Endothelial cell (in vitro differentiated cells): Measurements from ENCODE around the gene HSF5. TPM values are rescaled to one million over a fixed set of nuclear protein-coding genes. Genes with fewer than 3 reads are reported as not detected.

Experiments used
- DNase-seq: peaks from one replicate; pipeline ENCODE4 v3.0.0; 2021; ENCODE audit warnings: low spot score
- H3K27ac Mint-ChIP-seq: one replicate; pipeline ENCODE4 v1.8.0; 2021; ENCODE audit warnings: mixed read lengths, inconsistent platforms; ENCODE audit not compliant: unreplicated experiment
- H3K27me3 Mint-ChIP-seq: one replicate; pipeline ENCODE4 v1.8.0; 2021; ENCODE audit warnings: mild to moderate bottlenecking, moderate library complexity, mixed read lengths, inconsistent platforms; ENCODE audit not compliant: unreplicated experiment
- H3K36me3 Mint-ChIP-seq: one replicate; pipeline ENCODE4 v1.8.0; 2021; ENCODE audit warnings: mild to moderate bottlenecking, low read depth, mixed read lengths, inconsistent platforms; ENCODE audit not compliant: unreplicated experiment
- H3K4me1 Mint-ChIP-seq: one replicate; pipeline ENCODE4 v1.8.0; 2021; ENCODE audit warnings: mild to moderate bottlenecking, mixed read lengths, inconsistent platforms; ENCODE audit not compliant: unreplicated experiment
- H3K4me3 Mint-ChIP-seq: one replicate; pipeline ENCODE4 v1.8.0; 2021; ENCODE audit warnings: mild to moderate bottlenecking, mixed read lengths, inconsistent platforms; ENCODE audit not compliant: unreplicated experiment
- H3K9me3 Mint-ChIP-seq: one replicate; pipeline ENCODE4 v1.8.0; 2021; ENCODE audit warnings: mixed read lengths, inconsistent platforms; ENCODE audit not compliant: unreplicated experiment
- total RNA-seq: library from RNA; stranded (reverse); fragmentation: NEBNext Ultra II Directional; extraction: Animal tissue kit (Norgen Biotek cat#: 25700); gene quantifications from one replicate; pipeline ENCODE4 v1.2.1, GENCODE V29; 2021; ENCODE audit not compliant: unreplicated experiment
- TF ChIP-seq, protein P1 (sequence below): fragments of 200-600 bp; sonication (generic); IDR thresholded peaks from one replicate; pipeline ENCODE4 v1.5.0; 2021; ENCODE audit warnings: antibody characterized with exemption; ENCODE audit not compliant: unreplicated experiment

Gene HSF5
- total RNA-seq, 1 donor from 2014 or later, result 0.10 TPM

DNA sequence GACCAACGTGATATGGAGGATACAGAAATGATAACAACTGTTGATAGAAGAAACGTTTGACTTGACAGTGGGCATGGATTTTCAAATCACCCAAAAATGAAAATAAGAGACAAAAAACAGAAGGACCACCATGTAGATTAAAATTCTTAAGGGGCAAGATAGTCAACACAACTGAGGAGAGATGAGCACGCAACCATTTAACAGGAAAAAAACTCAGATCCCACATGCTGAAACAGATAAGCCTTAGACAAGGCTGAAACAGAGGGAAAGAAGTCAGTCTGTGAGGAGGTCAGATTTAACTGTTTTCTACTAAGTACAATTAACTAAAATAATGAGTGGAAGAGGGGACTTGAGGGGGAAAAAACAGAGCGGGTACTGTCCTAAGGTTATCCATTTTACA is 92.0 kb downstream of the HSF5 start:
- Mint-ChIP-seq H3K27ac (no peak overlapping the region), H3K27me3 (no peaks in the 10 kb centered on the region), H3K4me3 (no peak overlapping the region), H3K9me3 (no peaks in the 10 kb centered on the region), H3K4me1 (no peaks in the 10 kb centered on the region), H3K36me3 (no peaks in the 10 kb centered on the region)
- no peak for DNase-seq
- TF ChIP-seq, protein P1, sequence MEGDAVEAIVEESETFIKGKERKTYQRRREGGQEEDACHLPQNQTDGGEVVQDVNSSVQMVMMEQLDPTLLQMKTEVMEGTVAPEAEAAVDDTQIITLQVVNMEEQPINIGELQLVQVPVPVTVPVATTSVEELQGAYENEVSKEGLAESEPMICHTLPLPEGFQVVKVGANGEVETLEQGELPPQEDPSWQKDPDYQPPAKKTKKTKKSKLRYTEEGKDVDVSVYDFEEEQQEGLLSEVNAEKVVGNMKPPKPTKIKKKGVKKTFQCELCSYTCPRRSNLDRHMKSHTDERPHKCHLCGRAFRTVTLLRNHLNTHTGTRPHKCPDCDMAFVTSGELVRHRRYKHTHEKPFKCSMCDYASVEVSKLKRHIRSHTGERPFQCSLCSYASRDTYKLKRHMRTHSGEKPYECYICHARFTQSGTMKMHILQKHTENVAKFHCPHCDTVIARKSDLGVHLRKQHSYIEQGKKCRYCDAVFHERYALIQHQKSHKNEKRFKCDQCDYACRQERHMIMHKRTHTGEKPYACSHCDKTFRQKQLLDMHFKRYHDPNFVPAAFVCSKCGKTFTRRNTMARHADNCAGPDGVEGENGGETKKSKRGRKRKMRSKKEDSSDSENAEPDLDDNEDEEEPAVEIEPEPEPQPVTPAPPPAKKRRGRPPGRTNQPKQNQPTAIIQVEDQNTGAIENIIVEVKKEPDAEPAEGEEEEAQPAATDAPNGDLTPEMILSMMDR, result no peak

- TF ChIP-seq, protein P1, result no peak
- Mint-ChIP-seq H3K36me3 (no peaks in the 10 kb centered on the region), H3K4me3 (no peak overlapping the region), H3K27ac (no peak overlapping the region), H3K4me1 (no peaks in the 10 kb centered on the region), H3K9me3 (no peaks in the 10 kb centered on the region), H3K27me3 (no peaks in the 10 kb centered on the region)
- no peak for DNase-seq
These were observed 93.5 kb downstream of the HSF5 start for GRCh38 chr17:58394534-58395223.

DNA sequence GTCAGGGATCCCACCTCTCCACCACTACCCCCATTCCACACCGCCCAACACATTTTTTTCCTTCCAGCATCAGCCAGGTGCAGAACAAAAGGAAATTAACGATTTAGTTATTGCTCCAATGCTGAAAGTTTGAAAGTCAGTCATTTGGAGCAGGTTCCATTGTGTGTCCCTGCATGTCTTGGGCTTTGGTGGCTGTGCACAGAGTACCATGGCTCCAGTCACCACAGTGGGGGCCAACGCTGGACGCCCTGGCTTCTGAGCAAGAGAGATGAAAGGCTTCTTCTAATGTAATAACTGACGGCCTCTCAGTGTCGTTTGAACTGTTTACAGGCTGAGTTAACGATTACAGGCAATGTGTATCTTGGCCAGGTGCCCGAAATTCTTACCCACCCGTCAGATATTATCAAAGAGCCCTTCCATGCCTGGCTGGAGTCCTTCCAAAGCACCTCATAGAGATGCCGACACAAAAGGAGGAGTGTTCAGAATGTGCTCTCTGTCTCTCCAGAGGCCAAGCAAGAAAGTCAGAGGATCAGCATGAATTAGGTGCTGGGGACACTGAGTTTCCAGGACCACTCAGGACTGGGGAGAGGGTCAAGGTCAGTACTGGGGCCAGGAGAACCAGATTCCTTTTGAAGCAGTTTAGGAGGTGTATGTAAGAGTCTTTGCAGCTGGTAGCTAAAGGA is 96.8 kb downstream of the HSF5 start:
- H3K27me3 Mint-ChIP-seq, result peaks cover 5% of the 10 kb centered on the region
- TF ChIP-seq, protein P1, result no peak
- no peaks in the 10 kb centered on the region for H3K9me3 Mint-ChIP-seq
- H3K4me1 Mint-ChIP-seq, result peaks cover 8% of the 10 kb centered on the region
- H3K4me3 Mint-ChIP-seq, result no peak overlapping the region
- no peak for DNase-seq
- no peaks in the 10 kb centered on the region for H3K36me3 Mint-ChIP-seq
- no peak overlapping the region for H3K27ac Mint-ChIP-seq

DNA sequence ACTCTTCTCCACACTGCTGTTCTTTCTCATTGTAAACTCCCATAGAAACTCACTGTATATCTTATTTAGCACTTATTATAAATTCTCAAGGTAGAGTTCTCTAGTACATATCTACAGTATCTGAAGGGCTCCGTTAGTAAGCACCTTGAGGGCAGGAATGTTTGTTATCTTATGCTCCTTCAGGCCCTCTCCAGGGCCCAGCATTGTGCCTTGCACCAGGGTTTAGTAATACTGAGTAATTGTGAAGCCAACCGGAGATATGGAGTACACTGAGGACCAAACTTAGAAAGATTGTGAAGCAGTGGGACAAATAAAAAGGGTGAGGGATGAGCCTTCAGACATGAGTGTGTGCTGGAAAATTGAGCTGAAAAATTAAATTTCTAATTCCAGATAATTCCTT is 97.3 kb downstream of the HSF5 start:
- TF ChIP-seq, protein P1, result no peak
- Mint-ChIP-seq H3K4me3 (no peak overlapping the region), H3K4me1 (peaks cover 8% of the 10 kb centered on the region), H3K9me3 (no peaks in the 10 kb centered on the region), H3K27ac (no peak overlapping the region), H3K36me3 (no peaks in the 10 kb centered on the region), H3K27me3 (peaks cover 5% of the 10 kb centered on the region)
- DNase-seq, result no peak
